Thyroid gland (tissue), 4 donors: ENCODE data around the gene STK38. TPM values are rescaled to one million over a fixed set of nuclear protein-coding genes. Genes with fewer than 3 reads are reported as not detected.

Experiments used
- DNase-seq, 2 donors: peaks; one replicate each; pipeline ENCODE4 v3.0.0-alpha.2; 2019
- H3K27ac ChIP-seq, 3 donors: fragments of 200-600 bp; sonication (generic); 1 replicate in 2 of 3; 2 replicates in 1 of 3; pipeline ENCODE4 v1.5.1; 2016 to 2019; ENCODE audit warnings: mild to moderate bottlenecking in 1 of 3, moderate library complexity in 1 of 3
- H3K27me3 ChIP-seq: fragments of 200-600 bp; sonication (generic); one replicate; pipeline ENCODE4 v1.5.1; 2019
- H3K36me3 ChIP-seq, 2 donors: fragments of 200-600 bp; sonication (generic); one replicate each; pipeline ENCODE4 v1.5.1; 2016 to 2019
- H3K4me1 ChIP-seq, 2 donors: fragments of 200-600 bp; sonication (generic); one replicate each; pipeline ENCODE4 v1.5.1; 2017 to 2019
- H3K4me3 ChIP-seq, 3 donors: fragments of 200-600 bp; sonication (generic); replicated peaks in 1 of 3; 1 replicate in 2 of 3; 2 replicates in 1 of 3; pipeline ENCODE4 v1.5.1; 2016; ENCODE audit warnings: mild to moderate bottlenecking in 1 of 3
- H3K9me3 ChIP-seq: fragments of 200-600 bp; sonication (generic); one replicate; pipeline ENCODE4 v1.5.1; 2017
- CTCF ChIP-seq, 6 experiments: fragments of 200-600 bp in 3 of 6; fragments of 450-650 bp in 3 of 6; sonication (generic) in 3 of 6; IDR thresholded peaks; one replicate each; pipeline ENCODE4 v1.5.1; 2016 to 2019; ENCODE audit warnings: antibody characterized with exemption in 6 of 6, mild to moderate bottlenecking in 2 of 6, inconsistent platforms in 1 of 6, moderate library complexity in 1 of 6
- POLR2A ChIP-seq, 2 donors: fragments of 450-650 bp; IDR thresholded peaks; one replicate each; pipeline ENCODE4 v1.6.1; 2017; ENCODE audit warnings: antibody characterized with exemption in 2 of 2, mild to moderate bottlenecking in 2 of 2, moderate library complexity in 1 of 2
- WGBS, 2 donors: methylation state at CpG; one replicate each; pipeline ENCODE4 v1.1.5; 2017; 5-methylcytosine and 5-hydroxymethylcytosine counted together
- intact Hi-C: fragments of 100-400 bp; cut with DNase I; formaldehyde crosslinking; loops from one replicate; pipeline ENCODE4 v1.15.1; 2023
- total RNA-seq, 4 donors: library from RNA; depleted of rRNA; stranded (reverse); fragments of >200 nt; gene quantifications; one replicate each; pipeline ENCODE4 v1.2.3, GENCODE V29; 2016

The STK38 gene
- total RNA-seq, 4 donors from 2014 or later: 11.9 to 21.9 (median 14.1) TPM

- Histone ChIP-seq H3K9me3 (no peaks in the 10 kb centered on the region), H3K36me3 (no peaks in the 10 kb centered on the region), H3K4me1 (no peaks in the 10 kb centered on the region), H3K27ac (no peak overlapping the region), H3K4me3 (no peak overlapping the region), H3K27me3 (no peaks in the 10 kb centered on the region)
- TF ChIP-seq CTCF (IDR thresholded peaks at IDR 0.05): no peak
- no peak for DNase-seq
- WGBS, 2 donors: 91 to 92% methylated on average over 5 of the region's 5 CpGs
- intact Hi-C loops: no loop called here
Observed at GRCh38 chr6:36556281-36556680, 9.0 kb upstream of the STK38 start.

GRCh38 chr6:36555750-36556252 lies 8.5 kb upstream of the STK38 start:
- Histone ChIP-seq H3K9me3 (no peaks in the 10 kb centered on the region), H3K27me3 (no peaks in the 10 kb centered on the region), H3K27ac (no peak overlapping the region), H3K36me3 (no peaks in the 10 kb centered on the region), H3K4me3 (no peak overlapping the region), H3K4me1 (no peaks in the 10 kb centered on the region)
- intact Hi-C loops: no loop called here
- 68 to 78% methylated on average over 1 of the region's 1 CpG for WGBS, 2 donors
- DNase-seq: no peak
- TF ChIP-seq POLR2A (IDR thresholded peaks at IDR 0.05) (no peak), CTCF (IDR thresholded peaks at IDR 0.05) (no peak)

- Histone ChIP-seq H3K9me3 (no peaks in the 10 kb centered on the region), H3K27me3 (no peaks in the 10 kb centered on the region), H3K27ac (no peak overlapping the region), H3K4me3 (no peak overlapping the region), H3K36me3 (no peaks in the 10 kb centered on the region), H3K4me1 (peaks cover 0 to 6% of the 10 kb centered on the region in 2 donors)
- TF ChIP-seq CTCF (IDR thresholded peaks at IDR 0.05) (no peak), POLR2A (IDR thresholded peaks at IDR 0.05) (no peak)
- 86 to 91% methylated on average over 1 of the region's 1 CpG for WGBS, 2 donors
- intact Hi-C loops: no loop called here
- no peak for DNase-seq
Observed at GRCh38 chr6:36550473-36551000, 3.3 kb upstream of the STK38 start.

- TF ChIP-seq CTCF (IDR thresholded peaks at IDR 0.05) (no peak), POLR2A (IDR thresholded peaks at IDR 0.05) (no peak)
- intact Hi-C loops: loop anchor here (10.0 kb wide), 1 partner anchor 114 kb away; no protein-coding TSS in a partner anchor
- no peak overlapping the region for H3K4me3 ChIP-seq
Observed at GRCh38 chr6:36548401-36548743, 1.1 kb upstream of the STK38 start.

GRCh38 chr6:36547646-36548400 lies 544 bp upstream of the STK38 start:
- 53 to 60% methylated on average over 13 of the region's 13 CpGs for WGBS, 2 donors
- Histone ChIP-seq H3K4me1 (peaks cover 8 to 25% of the 10 kb centered on the region in 2 donors), H3K9me3 (no peaks in the 10 kb centered on the region), H3K27ac (peak overlapping the region; percentile 91 to 94 (median 93)), H3K36me3 (no peaks in the 10 kb centered on the region), H3K4me3 (no peak overlapping the region), H3K27me3 (no peaks in the 10 kb centered on the region)
- TF ChIP-seq POLR2A (IDR thresholded peaks at IDR 0.05) (no peak), CTCF (IDR thresholded peaks at IDR 0.05) (no peak)
- intact Hi-C loops: loop anchor here (10.0 kb wide), 1 partner anchor 113 kb away; no protein-coding TSS in a partner anchor
- DNase-seq: no peak

More at GRCh38 chr6:36548401-36548743, 1.1 kb upstream of the STK38 start:
- WGBS, 2 donors: 85 to 93% methylated on average over 2 of the region's 2 CpGs
- no peaks in the 10 kb centered on the region for H3K9me3 ChIP-seq
- no peak overlapping the region for H3K27ac ChIP-seq
- no peaks in the 10 kb centered on the region for H3K36me3 ChIP-seq
- H3K27me3 ChIP-seq: no peaks in the 10 kb centered on the region
- no peak for DNase-seq
- peaks cover 8 to 24% of the 10 kb centered on the region in 2 donors for H3K4me1 ChIP-seq
